Mammary epithelial cell (primary cell): ENCODE results near the gene MAU2.

Experiments used
- CTCF ChIP-seq, 2 donors: IDR thresholded peaks in 1 of 2; conservative IDR thresholded peaks in 1 of 2; 2 replicates each; pipeline ENCODE4 v1.5.1; 2011 to 2012; ENCODE audit warnings: inconsistent platforms in 2 of 2, low read length in 2 of 2, mild to moderate bottlenecking in 2 of 2, control low read depth in 1 of 2, low read depth in 1 of 2; ENCODE audit not compliant: insufficient read depth in 1 of 2; ENCODE audit errors: extremely low read depth in 1 of 2
- EZH2 ChIP-seq: IDR thresholded peaks from 2 replicates; pipeline ENCODE4 v1.6.1; 2012; ENCODE audit warnings: low read length, inconsistent platforms, borderline replicate concordance

DNA sequence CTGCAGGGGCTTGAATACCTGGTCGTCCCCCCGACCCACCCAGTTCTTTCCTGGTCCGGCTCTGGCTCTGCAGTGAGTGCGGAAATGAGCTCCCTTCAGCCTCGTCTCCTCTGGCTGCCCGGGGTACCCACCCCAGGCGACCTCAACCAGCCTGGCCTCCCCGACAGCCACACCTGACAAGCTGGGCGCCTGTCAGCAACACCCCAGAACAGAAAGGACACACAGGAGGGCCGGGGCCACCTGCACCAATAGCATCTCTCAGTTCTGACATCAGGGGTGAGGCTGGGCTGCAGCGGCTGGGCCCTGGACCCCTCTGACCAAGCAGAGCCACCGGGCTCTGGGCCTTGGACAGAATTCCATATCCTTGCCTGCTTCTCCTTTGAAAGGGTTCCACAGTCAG is 20.0 kb upstream of the MAU2 start:
- TF ChIP-seq CTCF (conservative IDR thresholded peaks at IDR 0.05 in 1 of 2, IDR thresholded peaks at IDR 0.05 in 1 of 2; ENCODE audit: extremely low read depth in 1 of 2, insufficient read depth in 1 of 2, low read depth in 1 of 2, low read length in 2 of 2) (no peak), EZH2 (no peak)
